GM19455 (cell line): ENCODE measurements around the gene UBE2D1.
"Not testable (repeated sequence)": the region's sequence is repeated elsewhere in the genome, so short reads cannot be mapped to it uniquely, and the experiment has no call there.

Experiments
- ATAC-seq: cut with Tn5 transposase; IDR thresholded peaks from one replicate; pipeline ENCODE4 v1.9.1; 2021; ENCODE audit not compliant: unreplicated experiment

Gene UBE2D1

DNA sequence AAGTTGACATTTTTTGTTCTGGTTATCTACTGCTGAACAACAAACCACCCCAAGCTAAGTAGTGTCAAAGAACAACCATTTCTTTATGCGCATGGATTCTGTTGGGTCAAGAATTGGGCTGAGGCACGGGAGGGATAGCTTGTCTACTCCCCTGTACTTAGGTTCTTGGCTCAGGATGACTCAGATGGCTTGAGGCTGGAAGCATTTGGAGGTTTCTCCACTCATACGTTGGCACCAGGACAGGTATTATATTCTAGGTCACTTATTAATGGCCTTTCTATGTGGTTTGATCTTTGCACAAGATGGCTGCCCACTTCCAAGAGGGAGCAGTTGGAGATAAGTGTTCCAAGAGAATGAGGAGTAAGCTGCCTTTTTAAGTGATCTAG is 38.6 kb downstream of the UBE2D1 start:
- ATAC-seq = no peak

DNA sequence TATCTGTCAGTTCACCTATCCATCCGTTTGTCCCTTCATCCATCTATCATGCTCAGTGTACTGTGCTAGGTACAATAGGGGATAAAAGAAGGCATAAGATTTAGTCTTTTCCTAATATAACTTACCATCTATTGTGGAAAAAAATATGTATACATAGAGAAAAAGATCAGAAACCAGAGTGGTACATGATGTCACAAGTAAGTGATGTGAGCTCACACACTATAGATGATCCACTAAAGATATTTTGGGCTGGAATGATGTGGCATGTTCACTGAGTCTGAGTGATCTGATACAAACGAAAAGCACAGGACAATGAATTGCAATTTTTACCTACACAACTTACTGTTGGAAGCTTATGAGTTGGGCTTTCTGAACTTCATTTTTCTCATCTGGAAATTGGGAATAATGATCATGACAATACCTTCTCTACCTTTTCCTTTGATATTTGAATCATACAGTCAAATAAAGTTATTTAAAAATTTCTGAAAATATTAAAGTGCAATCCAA is 47.7 kb downstream of the UBE2D1 start:
- no peak for ATAC-seq

DNA sequence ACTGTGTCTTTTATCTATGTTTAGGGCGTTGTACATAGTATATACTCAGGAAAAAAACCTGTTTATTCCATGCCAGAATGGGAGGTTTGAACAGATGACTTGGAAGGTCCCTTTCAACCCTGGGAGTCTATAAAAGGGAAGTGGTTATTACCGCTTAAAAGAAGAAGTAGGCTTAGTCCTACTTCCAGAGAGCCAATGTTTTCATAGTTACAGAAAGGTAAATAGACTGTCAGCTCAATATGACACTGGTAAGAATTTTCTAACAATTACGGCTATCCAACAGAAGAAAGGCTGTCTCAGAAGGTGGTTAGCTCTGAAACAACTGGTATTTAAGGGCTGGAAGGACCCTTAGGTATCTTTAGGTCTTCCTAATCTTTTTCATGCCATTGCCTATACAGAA is 49.3 kb downstream of the UBE2D1 start:
- ATAC-seq = peak; percentile 33

DNA sequence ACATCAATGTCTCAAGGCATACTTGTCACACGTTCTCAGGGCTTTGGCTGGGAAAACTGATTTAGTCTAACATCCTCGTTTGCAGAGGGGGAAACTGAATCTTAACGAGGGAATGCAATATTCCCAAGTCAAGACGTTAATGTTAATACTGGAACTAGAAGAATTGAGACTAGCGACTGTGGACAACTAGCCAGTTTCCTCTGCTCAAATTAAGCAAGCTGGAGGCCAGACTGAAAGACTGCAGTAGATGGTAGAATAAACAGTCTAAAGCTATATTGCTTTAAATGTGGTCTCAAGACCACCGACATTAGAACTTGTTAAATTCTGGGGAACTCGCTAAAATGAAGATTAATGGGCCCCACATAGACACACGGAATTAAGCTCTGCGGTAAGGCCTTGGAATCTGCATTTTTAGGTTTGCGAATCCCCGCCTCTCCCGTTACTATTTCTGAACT is 49.8 kb downstream of the UBE2D1 start:
- ATAC-seq = no peak

DNA sequence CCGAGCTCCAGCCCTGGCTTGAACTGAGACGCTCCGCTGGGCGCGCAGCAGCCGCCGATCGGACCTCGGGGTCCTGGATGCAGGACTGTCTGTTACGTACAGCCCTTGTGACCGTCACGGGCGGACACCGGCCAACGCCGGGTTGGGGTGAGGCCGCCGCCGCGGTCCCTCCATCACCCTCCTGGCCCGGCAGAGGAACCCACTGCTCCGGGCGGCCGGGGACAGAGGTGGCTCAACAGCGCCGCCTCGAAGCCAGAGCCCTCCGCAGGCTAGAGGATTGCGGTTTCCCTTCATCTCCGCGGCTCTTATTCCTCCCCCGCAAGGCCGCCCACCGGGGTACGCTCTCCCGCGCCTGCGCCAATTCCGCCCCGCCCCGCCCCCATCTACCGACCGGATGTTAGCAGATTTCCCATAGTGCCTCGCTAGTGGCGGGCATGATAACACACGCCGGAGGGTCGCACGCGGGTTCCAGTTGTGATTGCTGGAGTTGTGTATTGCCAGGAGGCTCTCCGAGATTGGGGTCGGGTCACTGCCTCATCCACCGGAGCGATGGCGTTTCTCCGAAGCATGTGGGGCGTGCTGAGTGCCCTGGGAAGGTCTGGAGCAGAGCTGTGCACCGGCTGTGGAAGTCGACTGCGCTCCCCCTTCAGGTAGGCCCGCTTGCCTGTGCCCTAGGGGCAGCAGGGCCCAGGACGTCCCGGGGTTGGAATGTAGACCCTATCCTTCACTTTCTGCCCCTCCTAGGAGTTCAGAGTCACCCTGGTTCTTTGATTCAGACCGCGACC is 50.4 kb downstream of the UBE2D1 start, which contains the start of gene TFAM:
Gene TFAM (plus strand): TSS at position 412 of the 785 bp plus-strand sequence. CDS start 138 bp downstream, at position 550.
- peak; percentile 90 for ATAC-seq

DNA sequence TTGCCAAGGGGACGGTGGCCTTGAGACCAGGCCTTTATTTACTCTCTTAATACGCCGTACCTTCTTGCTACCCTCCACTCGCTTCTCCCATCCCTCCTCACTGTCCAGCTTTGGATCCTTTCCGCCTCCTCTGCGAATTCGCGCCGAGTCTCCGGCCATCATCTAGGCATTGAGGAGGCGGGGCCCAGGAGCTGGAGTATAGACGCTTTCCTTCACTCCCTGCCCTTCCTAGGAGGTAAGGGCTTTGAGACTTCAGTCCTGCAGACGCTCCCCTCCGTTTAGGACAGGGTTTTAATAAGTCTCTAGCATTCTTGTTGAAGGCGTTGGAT is 50.9 kb downstream of the UBE2D1 start:
- ATAC-seq = peak; percentile 2

DNA sequence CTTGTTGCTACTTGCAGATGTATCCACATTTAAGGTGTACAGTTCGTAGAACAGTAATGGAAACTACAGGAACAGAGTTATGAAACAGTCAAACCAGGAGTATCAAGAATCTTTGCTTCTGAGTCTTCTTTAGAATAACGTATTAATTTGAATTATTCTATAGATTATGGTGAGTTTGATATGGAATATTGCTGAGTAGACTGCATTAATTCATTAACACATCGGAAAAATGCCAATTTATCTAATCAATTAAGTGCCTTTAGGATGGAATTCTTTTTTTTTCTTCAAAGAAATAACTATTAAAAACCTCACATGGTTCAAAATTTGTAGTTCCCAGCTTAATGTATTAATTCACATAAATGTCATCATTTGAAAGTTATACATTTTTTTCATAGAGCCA is 54.2 kb downstream of the UBE2D1 start:
- no peak for ATAC-seq

DNA sequence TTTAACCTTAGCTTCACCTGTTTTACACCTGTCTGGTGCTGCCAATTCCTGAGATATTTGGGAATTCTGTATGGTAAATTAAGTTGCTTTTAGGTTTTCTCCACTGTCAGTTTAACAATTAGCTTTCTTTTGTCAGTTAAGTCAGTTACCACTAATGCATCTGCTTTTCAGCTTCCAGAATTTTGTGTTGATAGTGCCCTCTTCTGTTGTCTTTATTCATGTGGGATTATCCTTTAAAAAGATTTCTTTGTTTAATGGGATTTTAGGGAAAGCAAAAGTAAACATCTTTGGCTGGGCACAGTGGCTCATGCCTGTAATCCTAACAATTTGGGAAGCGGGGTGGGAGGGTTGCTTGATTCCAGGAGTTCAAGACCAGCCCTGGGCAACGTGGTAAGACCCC is 58.5 kb downstream of the UBE2D1 start:
- ATAC-seq = no peak

DNA sequence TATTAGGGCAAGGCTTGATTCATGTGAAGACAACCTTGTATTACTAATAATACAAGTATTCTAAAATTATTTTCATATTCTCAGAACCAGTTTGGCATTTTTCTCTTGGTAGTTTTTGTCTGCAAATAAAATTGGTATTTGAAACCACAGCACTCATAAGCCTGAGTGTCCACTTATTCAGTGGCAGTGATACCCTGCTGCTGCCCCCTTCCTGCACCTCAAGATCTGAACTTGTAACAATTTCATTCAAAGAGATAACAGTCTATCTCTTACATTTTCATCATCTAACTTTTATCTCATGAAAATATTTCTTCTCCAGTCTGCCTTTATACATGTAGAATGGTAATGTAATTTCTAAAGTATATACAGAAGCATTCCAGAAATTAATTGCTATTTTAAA is 59.7 kb downstream of the UBE2D1 start:
- ATAC-seq = no peak

DNA sequence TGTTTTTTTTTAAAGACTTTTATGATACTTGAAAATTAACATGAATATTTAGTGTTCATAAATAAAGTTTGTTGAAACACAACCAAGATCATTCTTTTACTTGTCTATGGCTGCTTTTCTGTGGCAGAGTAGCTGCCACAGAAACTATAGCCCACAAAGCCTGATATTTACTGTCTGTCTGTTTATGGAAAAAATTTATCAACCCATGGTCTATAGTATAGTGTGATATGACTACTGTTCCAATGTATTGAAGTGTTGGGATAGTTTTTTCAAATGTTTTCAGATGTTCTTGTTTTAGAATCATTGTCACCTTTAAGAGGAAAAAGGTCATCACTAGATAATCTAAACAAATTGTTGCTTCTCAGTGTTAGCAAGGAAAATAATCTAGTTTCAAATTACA is 61.3 kb downstream of the UBE2D1 start:
- ATAC-seq = no peak

DNA sequence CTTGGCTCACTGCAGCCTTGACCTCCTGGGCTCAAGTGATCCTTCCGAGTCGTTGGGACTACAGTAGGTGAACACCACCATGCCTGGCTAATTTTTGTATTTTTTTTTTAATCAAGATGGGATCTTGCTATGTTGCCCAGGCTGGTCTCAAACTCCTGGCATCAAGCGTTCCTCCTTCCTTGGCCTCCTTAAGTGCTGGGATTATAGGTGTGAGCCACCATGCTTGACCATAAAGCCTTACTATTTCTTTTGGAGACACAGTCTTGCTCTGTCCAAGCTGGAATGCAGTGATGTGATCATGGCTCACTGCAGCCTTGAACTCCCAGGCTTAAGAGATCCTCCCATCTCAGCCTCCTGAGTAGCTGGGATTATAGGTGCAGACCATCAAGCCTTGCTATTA is 63.0 kb downstream of the UBE2D1 start:
- ATAC-seq = no peak

DNA sequence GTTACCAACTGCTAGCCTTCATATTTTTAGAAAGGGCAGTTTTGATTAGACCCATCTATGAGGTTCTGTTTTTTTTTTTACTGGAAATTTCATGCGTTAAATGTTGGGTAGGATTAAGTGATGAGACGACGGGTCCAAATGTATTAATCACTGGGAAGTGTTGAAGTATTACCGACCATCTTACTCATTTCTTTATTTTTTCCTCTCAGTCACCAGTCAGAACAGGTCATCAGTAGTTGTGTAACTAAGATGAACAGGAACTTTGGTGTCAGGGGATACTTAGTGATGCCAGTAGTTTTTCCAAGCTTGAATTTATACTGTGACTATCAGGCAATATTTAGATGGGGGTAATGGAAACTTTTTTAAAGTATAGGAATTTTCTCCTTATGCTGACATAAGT is 64.6 kb downstream of the UBE2D1 start:
- no peak for ATAC-seq

DNA sequence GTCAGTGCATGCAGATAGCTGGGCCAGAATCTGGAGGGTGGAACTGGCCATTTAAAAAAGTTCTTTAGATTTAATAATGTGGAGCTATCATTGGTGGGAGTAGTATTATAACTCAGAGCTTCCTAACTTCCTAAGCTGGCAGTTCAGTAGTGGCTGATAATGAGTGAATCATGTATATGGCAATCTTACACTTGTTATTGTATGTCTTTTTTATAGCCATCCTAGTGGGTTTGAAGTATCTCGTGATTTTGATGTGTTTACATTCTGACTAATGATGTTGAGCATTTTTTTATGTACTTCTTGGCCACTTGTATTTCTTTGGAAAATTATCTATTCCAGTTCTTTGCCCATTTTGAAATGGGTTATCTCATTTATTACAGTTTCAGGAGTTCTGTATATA is 65.8 kb downstream of the UBE2D1 start:
- no peak for ATAC-seq

DNA sequence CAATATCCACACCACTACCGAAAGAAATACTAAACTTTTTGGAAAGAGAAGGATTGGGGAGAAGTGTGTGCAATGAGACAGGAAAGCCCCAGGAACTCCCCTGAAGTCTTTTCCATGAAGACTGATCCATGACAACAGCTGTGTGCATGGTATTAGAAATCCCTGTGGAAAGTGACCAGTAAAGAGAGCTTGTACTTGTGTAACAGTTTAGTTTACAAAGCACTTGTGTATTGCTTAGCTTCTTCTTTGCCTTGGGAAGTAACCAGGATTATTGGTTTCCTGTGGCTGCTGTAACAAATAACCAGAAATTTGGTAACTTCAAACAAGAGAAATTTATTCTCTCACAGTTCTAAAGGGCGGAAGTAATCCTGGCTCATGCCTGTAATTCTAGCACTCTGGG is 69.2 kb downstream of the UBE2D1 start:
- no peak for ATAC-seq

DNA sequence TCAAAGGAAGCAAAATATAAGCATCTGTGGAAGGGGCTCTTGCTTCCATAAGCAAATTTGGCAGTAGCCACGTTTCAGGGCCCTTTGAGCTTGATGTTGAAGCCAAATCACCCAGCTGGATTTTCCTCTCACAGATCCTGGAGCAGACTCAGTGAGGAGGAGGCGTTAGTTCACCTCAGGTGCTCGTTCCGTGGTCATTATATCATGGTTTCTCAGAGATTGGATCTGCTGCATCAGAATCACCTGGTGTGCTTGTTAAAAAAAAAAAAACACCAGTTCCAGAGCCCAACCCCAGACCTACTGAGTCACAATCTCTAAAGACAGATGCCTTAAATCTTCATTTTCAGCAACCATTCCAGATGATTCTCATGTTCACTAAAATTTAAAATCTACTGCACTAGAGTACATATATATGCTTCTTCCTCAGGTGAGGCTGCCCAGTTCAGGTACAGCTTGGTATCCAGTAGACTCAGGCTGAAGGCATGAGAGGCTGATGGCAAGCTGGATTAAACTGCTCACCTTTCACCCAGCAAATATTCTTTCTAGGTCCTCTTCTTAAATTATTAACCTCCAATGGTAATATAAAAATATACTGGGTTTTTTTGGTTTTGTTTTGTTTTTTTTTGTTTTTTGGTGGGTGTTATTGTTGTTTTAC is 75.3 kb downstream of the UBE2D1 start:
- no peak for ATAC-seq

DNA sequence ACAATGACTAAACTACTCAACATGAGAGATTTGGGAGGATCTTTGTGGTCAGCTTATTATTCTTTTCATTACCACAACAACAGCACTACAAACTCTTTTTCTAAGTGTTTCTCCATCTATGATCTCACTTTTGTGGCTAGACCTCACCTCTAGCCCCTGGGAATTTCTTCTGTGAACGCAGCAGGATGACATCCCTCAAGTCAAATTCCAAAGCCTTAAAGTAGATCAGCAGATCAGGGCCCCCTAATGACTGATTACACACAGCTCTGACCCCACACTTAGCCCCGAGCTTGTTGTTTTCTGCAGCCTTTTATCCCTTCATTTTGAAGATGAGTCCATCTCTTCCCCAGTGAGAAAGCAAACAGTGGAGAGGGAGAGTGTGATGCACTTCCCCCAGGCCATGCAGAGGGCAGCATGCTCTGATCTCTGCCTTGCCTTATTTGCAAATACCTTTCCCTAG is 77.7 kb downstream of the UBE2D1 start:
- ATAC-seq = no peak

DNA sequence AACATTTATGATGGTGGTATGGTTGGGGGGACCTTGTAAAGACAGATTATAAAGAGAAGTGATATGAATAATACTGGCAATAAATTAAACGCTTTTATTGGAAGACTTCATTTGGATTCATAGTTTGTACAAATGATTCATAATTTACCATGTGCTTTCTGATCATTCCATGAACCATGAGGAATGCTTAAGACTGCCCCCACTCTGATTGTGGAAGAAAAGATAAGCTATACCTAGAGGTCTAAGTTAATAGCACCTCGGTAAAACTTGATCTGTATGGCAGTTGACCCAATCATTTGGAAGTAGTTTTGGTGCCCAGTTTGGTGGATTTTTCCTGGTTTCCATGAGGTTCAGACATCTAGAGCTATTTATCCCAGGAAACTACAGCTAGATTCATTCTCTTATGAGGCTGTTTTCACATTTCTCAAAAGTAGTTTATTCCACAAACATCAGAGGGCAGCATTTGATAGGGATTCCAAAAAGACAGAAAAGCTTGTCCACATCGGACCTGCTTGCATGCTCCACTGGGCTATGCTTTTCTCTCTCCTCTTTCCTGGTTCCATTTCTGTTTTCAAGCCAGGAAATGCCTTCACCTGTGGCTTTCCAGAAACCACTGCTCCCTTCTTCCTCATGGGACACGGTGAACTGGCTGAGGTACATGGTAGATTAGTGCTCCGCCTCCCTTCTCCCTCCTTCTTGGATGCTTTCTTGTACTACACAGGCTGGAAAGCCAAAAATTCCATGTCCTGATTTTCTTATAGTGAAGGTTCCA is 79.7 kb downstream of the UBE2D1 start:
- ATAC-seq = no peak

DNA sequence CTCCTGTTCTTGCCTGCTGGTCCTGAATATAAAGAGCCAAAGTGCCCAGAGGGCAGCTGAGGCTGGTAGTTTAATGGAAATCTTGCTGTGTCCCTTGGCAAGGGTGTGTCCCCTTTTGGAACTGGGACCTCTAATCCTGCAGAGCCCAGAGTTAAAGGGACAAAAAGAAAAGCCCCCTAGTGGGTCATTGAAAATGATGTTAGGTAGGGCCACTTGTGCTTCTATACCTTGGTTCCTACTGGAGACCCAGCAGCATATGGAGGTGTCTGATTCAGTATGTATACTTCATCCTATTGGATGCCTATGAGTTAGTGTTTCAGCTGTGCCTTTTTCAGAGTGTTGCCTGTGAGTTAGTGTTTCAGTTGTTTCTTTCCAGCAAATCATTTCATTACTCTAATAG is 81.0 kb downstream of the UBE2D1 start:
- no peak for ATAC-seq

DNA sequence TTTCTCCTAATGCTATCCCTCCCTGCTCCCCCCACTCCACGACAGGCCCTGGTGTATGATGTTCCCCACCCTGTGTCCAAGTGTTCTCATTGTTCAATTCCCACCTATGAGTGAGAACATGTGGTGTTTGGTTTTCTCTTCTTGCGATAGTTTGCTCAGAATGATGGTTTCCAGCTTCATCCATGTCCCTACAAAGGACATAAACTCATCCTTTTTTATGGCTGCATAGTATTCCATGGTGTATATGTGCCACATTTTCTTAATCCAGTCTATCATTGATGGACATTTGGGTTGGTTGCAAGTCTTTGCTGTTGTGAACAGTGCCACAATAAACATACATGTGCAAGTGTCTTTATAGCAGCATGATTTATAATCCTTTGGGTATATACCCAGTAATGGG is 83.1 kb downstream of the UBE2D1 start:
- ATAC-seq = not testable (repeated sequence)
